H1 (cell line): ENCODE results near the gene GPRC5D. TPM values are rescaled to one million over a fixed set of nuclear protein-coding genes. Genes with fewer than 3 reads are reported as not detected.

ENCODE experiments used
- CTCF ChIA-PET: fragments of 300-600 bp; sonication (Branson Sonifier 250); formaldehyde crosslinking; loops from one replicate; lab custom pipeline; 2021; ENCODE audit not compliant: partially characterized antibody; lab: Charles Lee
- POLR2A ChIA-PET: fragments of 300-600 bp; sonication (Branson Sonifier 250); formaldehyde crosslinking; loops from one replicate; lab custom pipeline; 2021; ENCODE audit warnings: inconsistent platforms; ENCODE audit not compliant: partially characterized antibody; lab: Charles Lee
- DNase-seq, 2 experiments: peaks; one replicate each; pipeline versions ENCODE4 v3.0.0 to v3.0.0-alpha.2; 2010 to 2022; ENCODE audit warnings: low spot score in 2 of 2, low read depth in 1 of 2, mixed read lengths in 1 of 2
- FAIRE-seq: peaks from 2 replicates; lab custom pipeline; 2011; peaks lifted over from hg19 to GRCh38; lab: Jason Lieb, UNC
- H2AFZ ChIP-seq: 2 replicates; pipeline ENCODE4 v1.8.1; 2012; ENCODE audit warnings: low read length, inconsistent platforms
- H2AK5ac ChIP-seq: 2 replicates; pipeline ENCODE4 v1.6.1; 2013; ENCODE audit warnings: low read depth, low read length
- H2BK120ac ChIP-seq: replicated peaks from 2 replicates; pipeline ENCODE3; 2013; ENCODE audit warnings: low read depth, low read length, inconsistent platforms
- H2BK12ac ChIP-seq: 2 replicates; pipeline ENCODE4 v1.6.1; 2013; ENCODE audit warnings: low read depth, low read length
- H2BK15ac ChIP-seq: 2 replicates; pipeline ENCODE4 v1.6.1; 2013; ENCODE audit warnings: low read length
- H2BK20ac ChIP-seq: 2 replicates; pipeline ENCODE4 v1.6.1; 2013; ENCODE audit warnings: low read length
- H2BK5ac ChIP-seq: 2 replicates; pipeline ENCODE4 v1.6.1; 2013; ENCODE audit warnings: low read depth, low read length
- H3K14ac ChIP-seq: 2 replicates; pipeline ENCODE4 v1.6.1; 2013; ENCODE audit warnings: inconsistent platforms; ENCODE audit not compliant: insufficient read length
- H3K18ac ChIP-seq: 2 replicates; pipeline ENCODE4 v1.6.1; 2013; ENCODE audit warnings: low read length; ENCODE audit errors: extremely low read depth
- H3K23ac ChIP-seq: 2 replicates; pipeline ENCODE4 v1.6.1; 2013; ENCODE audit warnings: inconsistent platforms; ENCODE audit not compliant: insufficient read length
- H3K23me2 ChIP-seq: 2 replicates; pipeline ENCODE4 v1.6.1; 2013; ENCODE audit warnings: low read depth, low read length
- H3K27ac ChIP-seq: 2 replicates; pipeline ENCODE4 v1.6.1; 2011; ENCODE audit warnings: low read depth, low read length, inconsistent platforms
- H3K27me3 ChIP-seq, 4 experiments: replicated peaks in 1 of 4; 1 replicate in 1 of 4; 2 replicates in 3 of 4; pipeline versions ENCODE4 v1.6.1 to v1.8.1; 2011 to 2013; ENCODE audit warnings: low read length in 3 of 4, mild to moderate bottlenecking in 3 of 4, inconsistent platforms in 2 of 4, mixed read lengths in 2 of 4, moderate library complexity in 1 of 4; ENCODE audit not compliant: control insufficient read depth in 3 of 4, insufficient read depth in 3 of 4; ENCODE audit errors: extremely low read depth in 1 of 4
- H3K36me3 ChIP-seq, 4 experiments: 2 replicates each; pipeline versions ENCODE4 v1.6.1 to v1.8.1; 2011 to 2013; ENCODE audit warnings: mild to moderate bottlenecking in 4 of 4, low read length in 3 of 4, moderate library complexity in 2 of 4, control low read depth in 1 of 4, inconsistent platforms in 1 of 4; ENCODE audit not compliant: insufficient read depth in 4 of 4, control insufficient read depth in 2 of 4
- H3K4ac ChIP-seq: replicated peaks from 2 replicates; pipeline ENCODE3; 2013; ENCODE audit warnings: low read length, low read depth, mixed read lengths, inconsistent platforms; ENCODE audit not compliant: insufficient read length
- H3K4me1 ChIP-seq, 4 experiments: replicated peaks in 1 of 4; 1 replicate in 1 of 4; 2 replicates in 3 of 4; pipeline versions ENCODE4 v1.6.1 to v1.8.1; 2011 to 2013; ENCODE audit warnings: low read length in 3 of 4, inconsistent platforms in 2 of 4, mixed read lengths in 1 of 4; ENCODE audit not compliant: insufficient read depth in 4 of 4, control insufficient read depth in 3 of 4
- H3K4me2 ChIP-seq, 2 experiments: 2 replicates each; pipeline versions ENCODE4 v1.6.1 to v1.8.1; 2011 to 2013; ENCODE audit warnings: low read depth in 2 of 2, low read length in 2 of 2, control low read depth in 1 of 2, inconsistent platforms in 1 of 2, mild to moderate bottlenecking in 1 of 2; ENCODE audit not compliant: insufficient read depth in 1 of 2
- H3K4me3 ChIP-seq, 4 experiments: fragments of 200-600, 300-600 bp in 1 of 4; sonication (generic), shearing (Covaris generic), sonication (Bioruptor Twin) in 1 of 4; 2 replicates each; pipeline versions ENCODE4 v1.5.1 to v1.8.1; 2011 to 2016; ENCODE audit warnings: low read length in 4 of 4, low read depth in 3 of 4, control low read depth in 2 of 4, inconsistent platforms in 2 of 4, mild to moderate bottlenecking in 2 of 4, mixed read lengths in 1 of 4, moderate library complexity in 1 of 4; ENCODE audit not compliant: insufficient read depth in 2 of 4; ENCODE audit errors: extremely low read depth in 1 of 4
- H3K56ac ChIP-seq: replicated peaks from 2 replicates; pipeline ENCODE3; 2013; ENCODE audit warnings: low read depth, mild to moderate bottlenecking, mixed read lengths, low read length, inconsistent platforms; ENCODE audit not compliant: insufficient read length
- H3K79me1 ChIP-seq: 2 replicates; pipeline ENCODE4 v1.6.1; 2013; ENCODE audit warnings: low read depth, low read length, control low read depth
- H3K79me2 ChIP-seq, 2 experiments: 2 replicates each; pipeline versions ENCODE4 v1.6.1 to v1.8.1; 2012 to 2013; ENCODE audit warnings: low read length in 2 of 2, mild to moderate bottlenecking in 2 of 2, inconsistent platforms in 1 of 2; ENCODE audit not compliant: insufficient read depth in 2 of 2, control insufficient read depth in 1 of 2
- H3K9ac ChIP-seq, 4 experiments: replicated peaks in 1 of 4; 1 replicate in 1 of 4; 2 replicates in 3 of 4; pipeline versions ENCODE4 v1.6.1 to v1.8.1; 2011 to 2013; ENCODE audit warnings: low read depth in 3 of 4, low read length in 3 of 4, control low read depth in 2 of 4, mild to moderate bottlenecking in 2 of 4, moderate library complexity in 2 of 4, inconsistent platforms in 1 of 4; ENCODE audit errors: extremely low read depth in 1 of 4
- H3K9me3 ChIP-seq, 2 experiments: 2 replicates each; pipeline versions ENCODE4 v1.6.1 to v1.8.1; 2012 to 2013; ENCODE audit warnings: mild to moderate bottlenecking in 2 of 2, moderate library complexity in 2 of 2, control low read depth in 1 of 2, inconsistent platforms in 1 of 2, low read depth in 1 of 2, low read length in 1 of 2, mixed read lengths in 1 of 2; ENCODE audit not compliant: insufficient read depth in 2 of 2
- H4K20me1 ChIP-seq, 2 experiments: replicated peaks in 1 of 2; 2 replicates each; pipeline versions ENCODE3 to v1.8.1; 2011 to 2013; ENCODE audit warnings: inconsistent platforms in 2 of 2, low read length in 2 of 2, mild to moderate bottlenecking in 1 of 2; ENCODE audit not compliant: insufficient read depth in 2 of 2, control insufficient read depth in 1 of 2
- H4K5ac ChIP-seq: 2 replicates; pipeline ENCODE4 v1.6.1; 2013; ENCODE audit warnings: low read length, low read depth, mixed read lengths, inconsistent platforms; ENCODE audit not compliant: insufficient read length
- H4K8ac ChIP-seq: 2 replicates; pipeline ENCODE4 v1.8.0; 2013; ENCODE audit warnings: mild to moderate bottlenecking, moderate library complexity, low read length, inconsistent platforms; ENCODE audit not compliant: insufficient read depth; ENCODE audit errors: extremely low read depth
- H4K91ac ChIP-seq: replicated peaks from 2 replicates; pipeline ENCODE3; 2013; ENCODE audit warnings: low read length, mixed read lengths, inconsistent platforms; ENCODE audit not compliant: insufficient read length
- KDM1A ChIP-seq: fragments of 200-600, 300-600 bp; sonication (generic); IDR thresholded peaks from 2 replicates; pipeline ENCODE4 v1.7.1; 2016; ENCODE audit warnings: mild to moderate bottlenecking, low read length, borderline replicate concordance
- RXRA ChIP-seq: IDR thresholded peaks from 2 replicates; pipeline ENCODE4 v1.6.1; 2011; ENCODE audit warnings: low read depth, mild to moderate bottlenecking, low read length, moderate library complexity; ENCODE audit not compliant: insufficient read depth
- WGBS, 2 experiments: shearing (Covaris generic) in 1 of 2; methylation state at CpG; one replicate each; pipeline versions ENCODE4 v1.1.6 to v1.1.7; 2013 to 2015; ENCODE audit warnings: low lambda C conversion rate in 2 of 2, mixed read lengths in 2 of 2, inconsistent platforms in 1 of 2, low coverage in 1 of 2, missing lambda C conversion rate in 1 of 2; ENCODE audit not compliant: insufficient replicate concordance in 2 of 2, insufficient coverage in 1 of 2, insufficient read length in 1 of 2; ENCODE audit errors: extremely low coverage in 1 of 2, missing lambda C conversion rate in 1 of 2; 5-methylcytosine and 5-hydroxymethylcytosine counted together
- polyA plus RNA-seq, 7 experiments: library from polyadenylated mRNA; depleted of rRNA in 3 of 7; stranded (reverse) in 5 of 7; unstranded in 2 of 7; fragments of >200 nt in 5 of 7; fragments of 200-250 nt in 2 of 7; gene quantifications; 1 replicate in 5 of 7; 2 replicates in 1 of 7; 4 replicates in 1 of 7; pipeline versions ENCODE4 v1.2.1 to v1.2.3, GENCODE V29; 2011 to 2013; ENCODE audit warnings: missing spikeins in 2 of 7, mixed read lengths in 2 of 7
- total RNA-seq: library from RNA; stranded (reverse); fragmentation: NEBNext Ultra II Directional; extraction: Animal tissue kit (Norgen Biotek cat#: 25700); gene quantifications from 2 replicates; pipeline ENCODE4 v1.2.1, GENCODE V29; 2021

Gene GPRC5D
- total and polyA plus RNA-seq, 2 of the 8 experiments (the other 6 are each of a cell fraction or from before 2014, with no cell fraction given): 0.45 TPM; not detected in 1

- H3K9me3 ChIP-seq: no peaks in the 10 kb centered on the region
- POLR2A ChIA-PET: interaction anchor here (0.5 to 1.1 kb wide), 2 partner anchors 15 to 1000 kb away, joined by 3 read pairs; no protein-coding TSS in a partner anchor
- TF ChIP-seq KDM1A (0 out of 2 replicates have a peak, but pooled peaks have one; percentile 43), RXRA (no peak)
- no peak overlapping the region for H3K4me2 ChIP-seq
- H3K27ac ChIP-seq: no peak overlapping the region
- no peak overlapping the region for H2AFZ ChIP-seq
- H4K91ac ChIP-seq: no peak overlapping the region
- H3K4me3 ChIP-seq: no peak overlapping the region
- H2BK20ac ChIP-seq: no peak overlapping the region
- H3K36me3 ChIP-seq: no peaks in the 10 kb centered on the region
- no peak overlapping the region for H4K8ac ChIP-seq
- no peaks in the 10 kb centered on the region for H3K23me2 ChIP-seq
- H4K20me1 ChIP-seq: no peaks in the 10 kb centered on the region
- H3K27me3 ChIP-seq: no peaks in the 10 kb centered on the region
- H3K9ac ChIP-seq: no peak overlapping the region
- no peak overlapping the region for H3K18ac ChIP-seq
- CTCF ChIA-PET: interaction anchor here (1.3 to 3.8 kb wide), 5 partner anchors 9 to 319 kb away, joined by 5 to 14 read pairs (median 6); partner anchors contain the start of gene GPRC5A
- no peak overlapping the region for H3K23ac ChIP-seq
- no peak overlapping the region for H2BK15ac ChIP-seq
- H3K79me1 ChIP-seq: no peaks in the 10 kb centered on the region
- H3K4me1 ChIP-seq: no peaks in the 10 kb centered on the region
- no peak overlapping the region for H2BK12ac ChIP-seq
- no peak overlapping the region for H4K5ac ChIP-seq
- no peak overlapping the region for H2BK120ac ChIP-seq
- no peak overlapping the region for H2AK5ac ChIP-seq
- H2BK5ac ChIP-seq: no peak overlapping the region
- no peak overlapping the region for H3K4ac ChIP-seq
- no peak overlapping the region for H3K14ac ChIP-seq
- H3K56ac ChIP-seq: no peak overlapping the region
- 91% methylated on average over 5 of the region's 5 CpGs; no CpG with 5 or more reads in 1 of the 2 experiments for WGBS, 2 experiments
- FAIRE-seq: no peak
- DNase-seq: no peak
- H3K79me2 ChIP-seq: no peaks in the 10 kb centered on the region
Measured at GRCh38 chr12:12907552-12907951, 44.4 kb downstream of the GPRC5D start.
